ENCODE results near the gene PNKD. TPM values are rescaled to one million over a fixed set of nuclear protein-coding genes. Genes with fewer than 3 reads are reported as not detected.

The PNKD gene
- total RNA-seq, 1 donor from 2014 or later = 41.8 TPM

GRCh38 chr2:218256612-218257350 is 13.5 kb upstream of the PNKD start:
- no peak for DNase-seq (ENCODE audit: extremely low read depth, low read depth, low spot score)

GRCh38 chr2:218257390-218257981 is 12.8 kb upstream of the PNKD start:
- no peak for DNase-seq (ENCODE audit: extremely low read depth, low read depth, low spot score)

- DNase-seq (ENCODE audit: extremely low read depth, low read depth, low spot score) = no peak
Observed at GRCh38 chr2:218259099-218259961, 11.0 kb upstream of the PNKD start.

GRCh38 chr2:218260166-218260565 is 10.2 kb upstream of the PNKD start:
- no peak for DNase-seq (ENCODE audit: extremely low read depth, low read depth, low spot score)

- no peak for DNase-seq (ENCODE audit: extremely low read depth, low read depth, low spot score)
Observed at GRCh38 chr2:218260742-218261422, 9.4 kb upstream of the PNKD start, which contains the start of gene GPBAR1. Gene GPBAR1 (plus strand): TSS chr2:218261015. CDS start chr2:218262725, 1,710 bp downstream.

GRCh38 chr2:218261423-218262236 is 8.7 kb upstream of the PNKD start:
- no peak for DNase-seq (ENCODE audit: extremely low read depth, low read depth, low spot score)

GRCh38 chr2:218262237-218262600 is 8.1 kb upstream of the PNKD start:
- DNase-seq (ENCODE audit: extremely low read depth, low read depth, low spot score) = no peak

GRCh38 chr2:218262631-218263586 is 7.4 kb upstream of the PNKD start:
- no peak for DNase-seq (ENCODE audit: extremely low read depth, low read depth, low spot score)

- no peak for DNase-seq (ENCODE audit: extremely low read depth, low read depth, low spot score)
Observed at GRCh38 chr2:218263817-218264641, 6.3 kb upstream of the PNKD start.

GRCh38 chr2:218264773-218265561 is 5.4 kb upstream of the PNKD start:
- no peak for DNase-seq (ENCODE audit: extremely low read depth, low read depth, low spot score)

GRCh38 chr2:218265626-218266025 is 4.7 kb upstream of the PNKD start:
- DNase-seq (ENCODE audit: extremely low read depth, low read depth, low spot score) = no peak

GRCh38 chr2:218266316-218266979 is 3.9 kb upstream of the PNKD start:
- DNase-seq (ENCODE audit: extremely low read depth, low read depth, low spot score) = no peak

- DNase-seq (ENCODE audit: extremely low read depth, low read depth, low spot score) = no peak
Observed at GRCh38 chr2:218267259-218267658, 3.1 kb upstream of the PNKD start.

- DNase-seq (ENCODE audit: extremely low read depth, low read depth, low spot score) = no peak
Observed at GRCh38 chr2:218270721-218271486, 585 bp downstream of the PNKD start.

GRCh38 chr2:218271487-218271797 is 1.1 kb downstream of the PNKD start:
- no peak for DNase-seq (ENCODE audit: extremely low read depth, low read depth, low spot score)

- no peak for DNase-seq (ENCODE audit: extremely low read depth, low read depth, low spot score)
Observed at GRCh38 chr2:218271865-218272530, 1.7 kb downstream of the PNKD start.
